ENCODE data around the gene MEOX1. TPM values are rescaled to one million over a fixed set of nuclear protein-coding genes. Genes with fewer than 3 reads are reported as not detected.
A peak's percentile ranks its signal among the peaks of the same experiment; 100 is the strongest.

Gene MEOX1
- total RNA-seq, 2 experiments from 2014 or later = 0.41 to 0.50 TPM

DNA sequence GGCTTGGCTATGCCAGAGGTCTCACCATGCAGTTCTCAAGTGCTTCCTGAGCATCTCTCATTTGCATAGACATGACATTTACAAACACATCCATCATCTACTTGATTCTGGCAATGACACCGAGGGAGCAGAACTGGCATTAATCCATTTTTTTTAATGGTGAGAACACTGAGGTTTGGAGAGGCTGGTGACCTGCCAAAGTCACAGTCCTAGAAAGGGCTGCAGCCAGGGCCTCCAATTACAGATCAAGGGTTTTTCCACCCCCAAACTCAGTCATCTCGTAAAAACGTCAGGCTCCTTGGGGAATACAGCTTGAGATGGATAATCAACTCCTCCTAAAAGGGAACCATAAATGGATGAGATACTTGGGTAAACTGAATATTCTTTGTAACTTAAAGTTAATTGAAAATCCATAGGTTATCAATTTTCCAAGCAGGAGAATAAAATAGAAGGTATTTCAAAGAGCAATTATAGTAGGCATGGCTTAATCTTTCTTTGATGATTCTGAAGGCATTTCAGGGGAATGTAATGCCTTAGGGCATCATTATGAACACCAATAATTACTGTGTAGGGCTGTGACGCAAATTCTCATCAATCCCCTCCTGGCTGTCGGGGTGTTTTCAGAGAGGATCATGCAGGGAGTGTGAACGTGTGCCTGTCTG lies 9.4 kb upstream of the MEOX1 start:
- Mint-ChIP-seq H3K36me3 (ENCODE audit: low read depth) (no peaks in the 10 kb centered on the region), H3K27me3 (no peaks in the 10 kb centered on the region), H3K4me3 (no peak overlapping the region), H3K27ac (no peak overlapping the region), H3K9me3 (no peaks in the 10 kb centered on the region), H3K4me1 (ENCODE audit: low read depth) (peaks cover 4% of the 10 kb centered on the region)
- no peak overlapping the region for H3K27ac ChIP-seq (ENCODE audit: low read depth in 1 of 2, low read length in 2 of 2)
- H3K4me3 ChIP-seq (ENCODE audit: low read length) = no peak overlapping the region
- H3K9me3 ChIP-seq (ENCODE audit: control insufficient read depth in 1 of 2, insufficient read depth in 1 of 2, low read length in 2 of 2) = no peaks in the 10 kb centered on the region
- POLR2A ChIA-PET = no interaction called here
- CTCF ChIA-PET = no interaction called here
- DNase-seq (no peak), ATAC-seq (ENCODE audit: poor library complexity) (no peak)
- H3K36me3 ChIP-seq (ENCODE audit: insufficient read depth, low read length) = no peaks in the 10 kb centered on the region
- H3K27me3 ChIP-seq (ENCODE audit: control insufficient read depth in 1 of 2, insufficient read depth in 2 of 2, low read length in 2 of 2) = no peaks in the 10 kb centered on the region
- intact Hi-C loops (cut with DNase I, micrococcal nuclease) = no loop called here
- TF ChIP-seq CTCF (IDR thresholded peaks at IDR 0.05) = no peak
- H3K4me1 ChIP-seq (ENCODE audit: insufficient read depth, low read length) = peaks cover 10% of the 10 kb centered on the region

GRCh38 chr17:43670645-43671030 lies 8.9 kb upstream of the MEOX1 start:
- Mint-ChIP-seq H3K27me3 (no peaks in the 10 kb centered on the region), H3K27ac (no peak overlapping the region), H3K4me1 (ENCODE audit: low read depth) (peaks cover 4% of the 10 kb centered on the region), H3K9me3 (no peaks in the 10 kb centered on the region), H3K36me3 (ENCODE audit: low read depth) (no peaks in the 10 kb centered on the region), H3K4me3 (no peak overlapping the region)
- Histone ChIP-seq H3K27me3 (ENCODE audit: control insufficient read depth in 1 of 2, insufficient read depth in 2 of 2, low read length in 2 of 2) (no peaks in the 10 kb centered on the region), H3K36me3 (ENCODE audit: insufficient read depth, low read length) (no peaks in the 10 kb centered on the region), H3K4me1 (ENCODE audit: insufficient read depth, low read length) (peaks cover 10% of the 10 kb centered on the region), H3K9me3 (ENCODE audit: control insufficient read depth in 1 of 2, insufficient read depth in 1 of 2, low read length in 2 of 2) (no peaks in the 10 kb centered on the region), H3K27ac (ENCODE audit: low read depth in 1 of 2, low read length in 2 of 2) (no peak overlapping the region), H3K4me3 (ENCODE audit: low read length) (no peak overlapping the region)
- intact Hi-C loops (cut with DNase I, micrococcal nuclease) = no loop called here
- CTCF ChIA-PET = no interaction called here
- TF ChIP-seq CTCF (IDR thresholded peaks at IDR 0.05) = no peak
- POLR2A ChIA-PET = interaction anchor here (1.0 kb wide), 1 partner anchor 93 kb away, joined by 4 read pairs; no protein-coding TSS in a partner anchor
- no peak for ATAC-seq (ENCODE audit: poor library complexity)
- no peak for DNase-seq

GRCh38 chr17:43669971-43670644 lies 8.4 kb upstream of the MEOX1 start:
- ATAC-seq (ENCODE audit: poor library complexity) (no peak), DNase-seq (peak in 1 of 14 experiments; percentile 6)
- no peak overlapping the region for H3K4me3 Mint-ChIP-seq
- H3K27ac Mint-ChIP-seq = no peak overlapping the region
- H3K27me3 ChIP-seq (ENCODE audit: control insufficient read depth in 1 of 2, insufficient read depth in 2 of 2, low read length in 2 of 2) = no peaks in the 10 kb centered on the region
- intact Hi-C loops (cut with DNase I, micrococcal nuclease) = no loop called here
- H3K36me3 ChIP-seq (ENCODE audit: insufficient read depth, low read length) = no peaks in the 10 kb centered on the region
- H3K27me3 Mint-ChIP-seq = no peaks in the 10 kb centered on the region
- H3K4me3 ChIP-seq (ENCODE audit: low read length) = no peak overlapping the region
- H3K9me3 ChIP-seq (ENCODE audit: control insufficient read depth in 1 of 2, insufficient read depth in 1 of 2, low read length in 2 of 2) = no peaks in the 10 kb centered on the region
- H3K4me1 ChIP-seq (ENCODE audit: insufficient read depth, low read length) = peaks cover 10% of the 10 kb centered on the region
- H3K9me3 Mint-ChIP-seq = no peaks in the 10 kb centered on the region
- H3K27ac ChIP-seq (ENCODE audit: low read depth in 1 of 2, low read length in 2 of 2) = no peak overlapping the region
- H3K36me3 Mint-ChIP-seq (ENCODE audit: low read depth) = no peaks in the 10 kb centered on the region
- CTCF ChIA-PET = no interaction called here
- POLR2A ChIA-PET = interaction anchor here (1.0 kb wide), 1 partner anchor 92 kb away, joined by 4 read pairs; no protein-coding TSS in a partner anchor
- peaks cover 4% of the 10 kb centered on the region for H3K4me1 Mint-ChIP-seq (ENCODE audit: low read depth)
- no peak for TF ChIP-seq CTCF (IDR thresholded peaks at IDR 0.05)
